GM18498 (cell line): Measurements from ENCODE around the gene MYO1A.

Experiments used
- ATAC-seq: cut with Tn5 transposase; IDR thresholded peaks from one replicate; pipeline ENCODE4 v1.9.1; 2021; ENCODE audit warnings: mild to moderate bottlenecking, moderate library complexity; ENCODE audit not compliant: unreplicated experiment

Gene MYO1A

DNA sequence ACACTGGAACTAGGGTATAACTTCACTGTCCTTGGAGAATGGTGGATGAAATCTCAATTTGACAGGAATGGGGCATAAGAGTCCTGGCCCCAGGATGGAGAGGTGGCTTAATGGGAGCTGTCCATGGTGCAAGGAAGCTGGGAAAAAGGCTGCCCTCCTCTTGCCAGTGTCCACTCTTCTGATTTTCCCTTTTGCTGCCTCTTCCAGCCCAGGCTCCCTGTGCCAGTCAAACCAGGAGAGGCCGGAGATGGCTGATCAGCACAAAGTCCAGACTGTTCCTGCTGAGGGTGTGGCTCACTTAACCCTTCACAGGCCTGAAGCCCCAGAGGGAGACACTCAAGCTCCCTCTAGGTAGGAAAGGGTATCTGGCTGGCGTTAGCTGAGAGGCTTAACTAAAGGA, at the start of gene MYO1A:
Gene MYO1A, minus strand, starts transcription at position 240 of the 400 bp plus-strand sequence. CDS start 1,806 bp downstream, outside the sequence.
- ATAC-seq: no peak

DNA sequence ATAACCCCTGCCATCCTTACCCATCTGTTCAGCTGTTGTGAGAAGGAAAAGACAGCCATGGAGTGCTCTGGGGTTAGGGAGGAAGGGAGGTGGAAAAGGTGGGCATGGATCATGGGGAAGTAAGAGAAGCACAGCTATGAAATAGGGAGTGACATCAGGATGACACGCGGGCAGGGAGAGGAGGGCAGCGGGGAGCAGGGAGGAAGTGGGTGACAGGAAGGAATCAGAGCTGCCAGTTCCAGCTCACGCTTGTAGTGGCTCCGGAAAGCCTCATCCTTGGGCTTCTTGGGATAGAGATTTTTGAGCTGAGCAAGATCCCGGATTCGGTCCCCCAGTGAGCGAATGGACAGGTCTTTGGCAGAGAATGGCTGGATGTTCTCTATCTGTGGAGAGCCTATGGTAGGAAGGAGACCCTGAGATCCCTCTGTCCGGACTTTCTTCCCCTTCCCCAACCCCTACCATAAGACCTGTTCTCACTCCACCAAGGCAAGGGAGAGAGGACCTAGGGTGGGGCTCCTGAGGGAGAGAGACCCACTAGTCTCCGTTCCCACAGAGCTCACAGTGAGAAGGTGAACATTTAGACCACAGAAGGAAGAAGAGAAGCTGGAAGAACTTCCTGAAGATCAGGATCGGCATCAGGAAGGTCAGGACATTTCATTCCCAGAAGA, 49.3 kb upstream of the MYO1A start:
- ATAC-seq: no peak

DNA sequence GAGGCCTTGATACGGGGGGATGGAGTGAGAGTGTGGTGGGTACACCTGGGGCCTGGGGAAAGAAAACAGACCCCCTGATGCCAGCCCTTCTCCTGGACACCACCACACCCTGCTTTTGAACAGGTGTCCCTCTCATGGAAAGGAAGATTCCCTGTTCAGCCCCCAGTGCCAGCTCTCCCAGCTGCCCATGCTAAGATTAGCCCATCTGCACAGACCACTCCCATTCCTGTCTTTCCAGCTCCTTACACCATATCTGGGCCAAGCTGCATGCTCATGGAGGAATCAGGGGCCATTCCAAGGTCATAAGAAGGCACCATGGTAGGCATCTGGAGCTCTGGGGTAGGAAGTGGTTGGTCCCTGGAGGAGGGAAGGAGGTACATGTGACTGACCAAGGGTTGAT, 48.6 kb upstream of the MYO1A start:
- ATAC-seq: no peak

DNA sequence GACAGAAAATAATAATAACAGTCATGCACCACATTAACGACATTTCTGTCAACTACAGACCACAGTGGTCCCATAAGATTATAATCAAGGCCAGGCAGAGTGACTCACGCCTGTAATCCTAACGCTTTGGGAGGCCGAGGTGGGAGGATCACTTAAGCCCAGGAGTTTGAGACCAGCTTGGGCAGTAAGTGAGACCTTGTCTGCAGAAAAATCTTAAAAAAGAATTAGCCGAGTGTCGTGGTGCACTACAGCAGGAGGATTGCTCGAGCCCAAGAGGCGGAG, 47.6 kb upstream of the MYO1A start:
- no peak for ATAC-seq

DNA sequence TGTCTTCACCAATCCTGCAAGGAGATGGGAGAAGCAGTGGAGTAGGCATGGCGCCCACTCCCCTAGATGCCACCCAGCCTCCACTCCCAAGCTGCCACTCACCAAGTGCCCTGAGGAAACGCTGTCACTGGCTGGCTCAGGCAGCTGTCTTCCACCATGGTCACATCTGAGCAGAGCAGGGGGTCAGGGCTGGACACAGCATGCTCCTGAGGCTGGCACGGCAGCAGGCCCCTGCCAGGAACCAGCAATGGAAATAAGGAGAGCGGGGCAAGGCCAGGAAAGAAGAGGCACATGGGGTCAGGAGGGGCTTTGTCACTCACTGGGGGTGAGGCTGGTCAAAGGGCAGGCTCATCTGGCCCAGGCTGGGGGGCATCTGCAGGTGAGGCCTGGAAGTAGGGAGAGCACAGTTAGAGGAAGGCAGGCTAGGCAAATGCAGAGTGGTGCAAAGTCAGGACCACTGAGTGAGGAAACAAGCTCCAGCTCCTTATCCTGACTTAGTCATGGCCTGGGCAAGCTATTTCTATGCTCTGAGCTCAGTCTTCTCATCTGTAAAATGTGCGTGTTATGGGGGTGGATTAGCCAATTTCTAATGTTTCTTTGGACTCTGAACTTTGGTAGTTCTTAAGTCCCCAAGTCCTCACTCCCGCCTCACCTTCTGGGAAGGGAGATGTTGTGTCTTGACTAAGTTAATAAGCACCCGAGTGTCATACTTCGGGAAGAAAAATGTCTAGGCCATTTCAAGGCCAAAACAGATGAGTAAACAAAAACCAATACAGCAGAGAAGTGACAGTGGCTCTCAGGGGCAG, 47.0 kb upstream of the MYO1A start:
- ATAC-seq: no peak

DNA sequence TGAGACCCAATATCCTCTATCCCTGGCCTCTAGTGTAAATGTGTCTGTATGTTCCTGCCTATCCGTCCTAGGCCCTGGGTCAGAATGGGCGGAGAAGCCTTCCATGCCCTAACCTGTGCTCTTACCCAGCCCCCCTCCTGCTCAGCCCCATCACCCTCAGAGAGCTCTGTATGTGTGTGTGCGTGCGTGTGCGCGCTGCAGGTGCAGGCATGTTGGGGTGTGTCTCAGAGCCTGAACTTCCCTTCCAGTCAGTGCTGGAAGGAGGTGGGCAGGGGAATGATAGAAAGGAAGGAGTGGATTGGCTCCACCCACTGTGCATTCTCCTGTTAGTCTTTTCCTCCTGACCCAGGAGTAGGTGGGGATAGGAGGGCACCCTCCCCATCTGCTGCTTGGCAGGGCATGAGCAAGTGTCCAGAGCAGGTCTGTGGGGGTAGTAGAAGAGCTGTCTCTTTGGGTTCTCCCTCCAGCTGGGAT, 46.2 kb upstream of the MYO1A start:
- no peak for ATAC-seq

DNA sequence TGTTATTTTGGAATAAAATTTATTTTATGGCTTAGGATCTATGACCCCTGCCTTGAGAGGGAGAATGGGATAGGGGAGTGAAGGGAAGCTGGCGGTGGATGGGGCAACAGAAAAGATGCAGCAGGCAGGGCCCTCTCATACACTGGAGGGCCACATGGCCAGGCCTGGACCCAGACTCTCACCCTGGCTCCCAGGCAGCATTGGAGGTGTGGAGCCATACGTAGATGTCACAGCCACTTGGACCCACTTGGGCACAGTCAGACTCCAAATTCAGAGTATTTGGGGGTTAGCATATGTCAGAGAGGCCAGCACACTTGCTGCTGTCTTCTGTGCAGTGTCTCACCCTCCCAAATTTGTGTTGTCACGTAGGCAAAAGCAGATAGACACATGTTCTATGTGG, 45.5 kb upstream of the MYO1A start:
- no peak for ATAC-seq

DNA sequence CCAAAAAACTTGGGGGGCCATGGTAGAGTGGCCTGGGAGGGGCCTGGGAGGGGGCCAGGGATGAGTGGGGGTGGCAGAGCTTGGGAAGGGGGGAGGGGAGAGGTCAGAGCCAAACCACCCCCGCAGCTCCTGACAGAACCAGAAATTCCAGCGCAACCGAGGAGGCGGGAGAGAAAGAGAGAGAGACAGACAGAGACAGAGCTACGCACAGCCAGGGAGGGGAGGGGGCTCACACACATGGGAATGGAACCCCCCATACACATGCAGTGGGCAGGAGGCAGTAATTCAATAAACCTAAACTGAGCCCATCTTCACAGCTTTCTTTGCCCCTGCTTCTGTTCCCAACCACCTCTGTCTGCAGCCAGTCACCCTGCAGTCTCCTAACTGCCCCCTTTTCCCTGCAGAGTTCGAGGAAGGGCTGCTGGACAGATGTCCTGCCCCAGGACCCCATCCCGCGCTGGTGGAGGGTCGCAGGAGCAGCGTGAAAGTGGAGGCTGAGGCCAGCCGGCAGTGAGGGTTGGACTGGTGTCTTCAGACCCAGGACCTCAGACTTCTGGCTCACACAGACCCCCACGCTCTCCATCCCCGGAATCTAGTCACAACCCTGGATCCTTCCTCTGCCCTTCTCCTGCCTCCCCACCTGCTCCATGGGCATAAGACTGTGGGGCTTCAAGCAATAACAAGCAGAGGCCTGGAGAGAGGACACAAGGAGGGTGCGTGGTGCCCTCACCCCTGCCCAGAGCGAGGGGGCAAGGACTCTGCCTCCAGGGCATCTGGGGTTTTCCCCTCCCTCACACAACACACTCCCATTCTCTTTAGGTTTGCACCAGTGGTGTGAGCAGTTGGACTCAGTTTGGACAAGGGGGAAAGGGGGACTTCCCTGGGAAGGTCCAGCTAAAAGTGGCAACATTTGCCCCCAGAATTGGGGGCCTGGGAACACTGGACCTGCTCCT, 44.6 kb upstream of the MYO1A start:
- ATAC-seq: no peak

DNA sequence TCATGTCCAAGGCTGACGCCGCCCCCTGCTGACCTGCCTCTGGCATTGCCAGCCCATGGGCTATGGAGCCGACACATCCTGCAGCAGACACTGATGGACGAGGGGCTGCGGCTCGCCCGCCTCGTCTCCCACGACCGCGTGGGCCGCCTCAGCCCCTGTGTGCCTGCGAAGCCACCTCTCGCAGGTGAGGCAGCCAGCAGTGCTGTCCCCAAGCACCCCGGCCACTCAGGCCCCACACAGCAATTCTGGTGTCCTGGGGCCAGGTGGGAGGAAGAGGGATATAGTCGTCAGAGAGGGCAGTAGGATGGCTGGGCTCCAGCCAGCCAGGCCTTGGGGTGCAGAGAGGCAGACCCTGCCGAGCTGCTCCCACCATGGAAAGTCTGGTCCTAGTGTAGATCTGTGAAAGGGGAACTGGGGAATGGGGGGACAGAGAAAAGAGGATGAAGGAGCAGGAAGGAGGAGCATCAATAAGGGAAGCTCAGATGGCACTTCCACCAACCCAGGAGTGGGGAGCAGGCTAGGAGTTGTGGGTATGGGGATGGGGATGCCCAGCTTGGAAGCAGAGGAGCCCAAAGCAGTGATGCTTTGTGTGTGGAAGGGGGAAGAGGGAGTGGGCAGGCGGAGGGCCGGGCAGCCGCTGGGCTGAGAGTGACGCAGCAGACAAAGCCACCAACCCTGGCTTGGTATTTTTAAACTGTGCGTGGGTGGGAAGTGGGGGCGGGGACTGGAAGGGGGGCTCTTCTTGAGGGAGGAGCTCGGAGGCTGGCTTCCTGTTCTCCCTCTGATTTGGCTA, 43.7 kb upstream of the MYO1A start:
- ATAC-seq: no peak

DNA sequence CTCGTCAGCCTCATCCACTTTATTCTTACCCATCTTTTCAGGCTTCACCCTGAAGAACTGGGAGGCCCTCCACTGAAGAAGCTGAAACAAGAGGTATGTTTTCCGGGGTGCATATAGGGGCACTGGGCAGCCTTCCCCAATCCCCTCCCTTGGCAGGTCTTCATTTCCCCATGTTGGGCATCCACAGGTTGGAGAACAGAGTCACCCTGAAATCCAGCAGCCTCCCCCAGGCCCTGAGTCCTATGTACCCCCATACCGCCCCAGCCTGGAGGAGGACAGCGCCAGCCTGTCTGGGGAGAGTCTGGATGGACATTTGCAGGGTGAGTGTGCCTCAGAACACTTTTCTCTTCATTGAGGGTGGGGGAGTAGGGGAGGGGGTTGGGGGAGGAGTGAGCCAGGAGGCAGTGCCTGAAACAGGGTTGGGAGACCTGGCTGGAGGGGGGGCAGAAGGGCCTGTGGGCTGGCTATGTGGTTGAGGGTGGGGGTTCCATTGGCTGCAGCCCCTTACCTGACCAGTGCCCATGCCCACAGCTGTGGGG, 43.0 kb upstream of the MYO1A start:
- no peak for ATAC-seq

DNA sequence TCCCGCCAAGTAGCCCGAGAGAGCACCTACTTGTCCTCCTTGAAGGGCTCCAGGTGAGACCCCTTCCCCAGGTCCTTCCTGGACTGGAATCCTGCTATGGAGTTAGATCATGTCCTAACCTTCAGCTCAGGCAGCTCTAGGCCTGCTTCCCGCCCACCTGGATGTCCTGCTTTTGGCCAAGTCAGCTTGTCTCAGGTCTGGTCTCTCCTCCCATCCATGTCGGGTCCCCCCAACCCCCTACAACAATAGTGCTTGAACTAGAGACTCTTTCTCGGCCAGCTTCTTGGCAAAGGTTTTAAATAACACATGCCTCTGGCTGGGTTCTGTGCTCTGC, 42.6 kb upstream of the MYO1A start:
- ATAC-seq: no peak

DNA sequence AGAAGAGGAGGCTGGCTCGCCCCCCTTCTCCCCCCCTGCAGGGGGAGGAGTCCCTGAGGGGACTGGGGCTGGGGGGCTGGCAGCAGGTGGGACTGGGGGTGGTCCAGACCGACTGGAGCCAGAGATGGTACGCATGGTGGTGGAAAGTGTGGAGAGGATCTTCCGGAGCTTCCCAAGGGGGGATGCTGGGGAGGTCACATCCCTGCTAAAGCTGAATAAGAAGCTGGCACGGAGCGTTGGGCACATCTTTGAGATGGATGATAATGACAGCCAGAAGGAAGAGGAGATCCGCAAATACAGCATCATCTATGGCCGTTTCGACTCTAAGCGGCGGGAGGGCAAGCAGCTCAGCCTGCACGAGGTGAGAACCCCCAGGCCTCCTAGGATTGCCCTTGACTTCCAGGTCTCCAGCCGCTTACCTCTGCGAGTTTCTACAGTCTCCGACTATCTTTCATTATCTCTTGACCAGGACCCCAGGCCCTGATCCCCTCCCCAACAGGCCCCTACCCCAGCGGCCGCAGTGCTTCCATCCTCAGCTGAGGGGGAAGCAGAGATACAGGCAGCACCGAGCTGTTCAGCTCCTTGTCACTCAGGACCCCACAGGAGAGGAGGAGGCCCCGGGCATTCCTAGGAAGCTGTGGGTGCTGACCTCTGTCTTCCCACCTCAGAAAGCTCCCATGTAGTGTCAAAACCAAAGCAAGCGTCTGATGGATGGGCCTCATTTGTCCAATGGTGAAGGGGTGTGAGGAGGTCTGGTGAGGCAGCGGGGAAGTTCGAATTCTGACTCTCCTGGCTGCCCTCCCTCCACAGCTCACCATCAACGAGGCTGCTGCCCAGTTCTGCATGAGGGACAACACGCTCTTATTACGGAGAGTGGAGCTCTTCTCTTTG, 42.0 kb upstream of the MYO1A start:
- ATAC-seq: no peak

DNA sequence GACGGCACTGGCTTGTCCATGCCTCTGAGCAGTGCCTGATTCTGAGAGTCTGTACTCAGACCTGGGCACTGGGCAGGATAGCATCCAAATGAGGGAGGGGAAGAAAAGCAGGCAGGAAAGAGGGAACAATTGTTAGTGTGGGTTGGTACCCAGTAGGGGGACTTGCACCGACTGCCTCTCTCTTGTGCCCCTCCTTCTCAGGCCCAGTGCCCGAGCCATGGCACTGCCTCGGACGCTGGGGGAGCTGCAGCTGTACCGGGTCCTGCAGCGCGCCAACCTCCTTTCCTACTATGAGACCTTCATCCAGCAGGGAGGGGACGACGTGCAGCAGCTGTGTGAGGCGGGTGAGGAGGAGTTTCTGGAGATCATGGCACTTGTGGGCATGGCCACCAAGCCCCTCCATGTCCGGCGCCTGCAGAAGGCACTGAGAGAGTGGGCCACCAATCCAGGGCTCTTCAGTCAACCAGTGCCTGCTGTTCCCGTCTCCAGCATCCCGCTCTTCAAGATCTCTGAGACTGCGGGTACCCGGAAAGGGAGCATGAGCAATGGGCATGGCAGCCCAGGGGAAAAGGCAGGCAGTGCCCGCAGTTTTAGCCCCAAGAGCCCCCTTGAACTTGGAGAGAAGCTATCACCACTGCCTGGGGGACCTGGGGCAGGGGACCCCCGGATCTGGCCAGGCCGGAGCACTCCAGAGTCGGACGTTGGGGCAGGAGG, 41.2 kb upstream of the MYO1A start:
- no peak for ATAC-seq

DNA sequence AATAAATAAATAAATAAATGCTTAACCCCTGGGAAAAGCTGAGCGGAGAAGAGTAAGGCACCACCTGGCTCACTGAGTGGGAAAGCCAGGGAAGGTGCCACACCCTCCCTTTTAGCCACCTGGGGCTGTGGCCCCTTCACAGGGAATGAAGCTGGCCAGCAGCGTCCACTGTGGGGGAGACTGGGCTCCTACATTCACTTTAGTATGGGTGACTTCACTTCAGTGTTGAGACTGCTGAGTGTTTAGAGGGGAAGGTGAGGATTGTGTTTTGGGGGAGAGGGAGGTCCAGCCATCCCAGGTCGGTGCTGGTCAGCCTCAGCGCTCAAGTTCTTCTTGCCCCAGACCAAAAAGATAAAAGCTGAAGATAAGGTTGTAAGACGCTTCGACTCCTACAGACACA, 40.6 kb upstream of the MYO1A start:
- no peak for ATAC-seq

DNA sequence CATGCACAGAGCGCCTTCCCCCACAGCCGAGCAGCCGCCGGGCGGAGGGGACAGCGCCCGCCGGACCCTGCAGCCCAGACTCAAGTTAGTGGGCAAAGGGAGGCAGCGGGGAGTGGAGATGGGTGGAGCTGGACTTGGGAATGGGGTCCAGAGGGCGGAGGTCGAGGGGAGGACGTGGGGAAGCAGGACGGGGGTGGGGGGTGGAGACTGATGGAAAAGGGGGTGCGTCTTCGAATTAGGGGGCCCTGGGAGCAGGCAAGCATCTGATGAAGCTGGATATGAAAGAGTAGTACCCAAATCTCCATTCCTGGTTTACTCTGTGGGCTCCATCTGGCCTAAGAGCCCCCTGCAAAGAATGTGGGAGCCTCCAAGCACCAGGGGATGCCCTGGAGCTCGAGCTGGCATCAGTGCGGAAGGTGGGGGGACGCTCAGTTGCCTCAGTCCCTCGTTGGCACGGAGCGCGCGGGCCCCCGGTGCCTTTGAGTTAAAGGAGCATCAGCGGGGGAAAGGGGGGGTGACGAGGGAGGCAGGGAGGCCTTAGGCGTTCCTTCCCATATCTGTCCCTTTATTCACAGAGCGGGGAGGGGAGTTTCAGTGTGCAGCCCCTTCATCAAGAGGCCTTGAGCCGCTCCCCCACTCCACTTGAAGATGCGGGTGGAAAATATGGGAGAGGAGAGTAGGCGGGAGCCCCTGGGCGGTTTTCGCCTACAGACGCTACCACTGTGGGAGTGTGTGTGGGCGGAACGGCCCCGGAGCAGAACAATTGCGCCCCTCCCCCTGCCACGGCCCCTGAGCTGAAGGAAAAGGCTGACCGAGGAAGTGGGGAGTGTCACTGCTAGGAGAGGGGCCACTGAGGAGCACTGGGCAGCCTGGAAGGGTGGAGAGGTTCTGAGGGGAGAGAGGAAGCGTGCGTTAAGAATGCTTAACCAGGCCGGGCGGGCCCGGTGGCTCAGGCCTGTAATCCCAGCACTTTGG, 39.6 kb upstream of the MYO1A start:
- ATAC-seq: no peak

DNA sequence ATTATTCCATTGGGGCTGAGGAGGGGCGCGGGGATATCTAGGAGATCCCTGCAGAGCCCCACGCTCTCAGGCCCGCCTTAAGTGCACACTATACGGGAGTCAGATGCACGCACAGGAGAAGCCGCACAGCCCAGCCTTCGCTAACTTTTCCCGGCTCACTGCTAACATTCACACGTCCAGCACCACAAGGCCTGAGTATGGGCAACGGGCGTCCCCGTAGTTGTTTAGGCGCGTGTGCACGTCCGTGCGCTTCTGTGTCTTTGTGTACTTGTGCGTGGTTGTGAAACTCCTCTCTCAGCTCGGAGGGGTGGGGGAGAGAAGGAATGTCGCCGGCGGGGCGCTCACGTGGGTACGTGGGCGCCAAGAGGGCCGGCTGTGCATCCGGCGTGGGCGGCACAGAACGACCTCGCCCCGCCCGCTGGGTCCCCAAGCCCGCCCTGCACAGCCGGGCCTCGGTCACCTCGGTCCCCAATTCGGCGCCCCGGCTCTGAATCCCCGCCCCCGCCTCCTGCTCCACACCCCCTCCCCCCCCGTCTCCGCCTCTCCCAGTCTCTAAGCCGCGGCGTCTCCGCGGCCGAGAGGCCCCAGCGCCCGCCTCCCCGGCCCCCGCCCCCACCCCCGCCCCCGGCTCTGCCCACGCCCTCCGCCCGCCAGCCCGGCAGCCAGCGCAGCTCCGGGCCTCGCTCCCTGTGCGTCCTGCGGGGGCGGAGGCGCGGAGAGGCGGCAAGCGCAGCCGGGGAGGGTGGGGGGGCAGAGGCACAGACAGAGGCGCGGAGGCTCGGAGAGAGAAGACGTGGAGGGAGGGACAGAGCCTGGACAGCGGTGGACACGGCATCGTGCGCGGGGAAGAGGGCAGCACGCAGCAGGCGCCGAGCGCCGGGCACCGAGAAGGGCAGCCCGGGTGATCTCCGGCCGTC, 38.7 kb upstream of the MYO1A start, which contains the start of gene NAB2:
Gene NAB2, plus strand, starts transcription at position 761 of the 917 bp plus-strand sequence. CDS start 158 bp downstream, outside the sequence.
- ATAC-seq: peak; percentile 67
